ENCODE measurements around the gene SLCO3A1.

The SLCO3A1 gene

DNA sequence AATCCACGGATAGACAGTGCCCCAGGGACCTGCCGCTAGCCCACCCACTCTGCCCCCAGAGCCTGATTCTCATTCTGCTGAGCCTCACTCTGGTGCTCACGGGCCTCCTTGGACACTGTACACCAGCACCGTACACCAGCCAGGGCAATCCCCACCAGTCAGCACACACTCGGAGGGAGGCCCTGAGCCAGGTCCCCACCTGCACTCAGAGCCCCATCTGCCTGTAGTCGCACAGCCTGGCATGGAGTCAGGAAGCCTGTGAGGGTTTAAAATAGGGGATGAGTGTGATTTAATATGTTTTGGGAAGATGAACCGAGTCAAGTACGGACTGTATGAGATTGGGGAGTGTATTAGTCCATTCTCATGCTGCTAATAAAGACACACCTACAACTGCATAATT is 223.0 kb downstream of the SLCO3A1 start:
- Histone ChIP-seq H3K27me3 (ENCODE audit: insufficient read depth, low read length) (no peaks in the 10 kb centered on the region), H3K9ac (ENCODE audit: low read depth, low read length) (no peak overlapping the region), H3K36me3 (ENCODE audit: insufficient read depth, low read length) (no peaks in the 10 kb centered on the region), H3K27ac (ENCODE audit: low read depth, low read length) (no peak overlapping the region), H3K4me3 (ENCODE audit: low read length) (no peak overlapping the region), H3K4me1 (ENCODE audit: insufficient read depth, low read length) (no peaks in the 10 kb centered on the region), H3K9me3 (ENCODE audit: insufficient read depth, low read depth, low read length) (no peaks in the 10 kb centered on the region)
- 92% methylated on average over 7 of the region's 8 CpGs for WGBS

DNA sequence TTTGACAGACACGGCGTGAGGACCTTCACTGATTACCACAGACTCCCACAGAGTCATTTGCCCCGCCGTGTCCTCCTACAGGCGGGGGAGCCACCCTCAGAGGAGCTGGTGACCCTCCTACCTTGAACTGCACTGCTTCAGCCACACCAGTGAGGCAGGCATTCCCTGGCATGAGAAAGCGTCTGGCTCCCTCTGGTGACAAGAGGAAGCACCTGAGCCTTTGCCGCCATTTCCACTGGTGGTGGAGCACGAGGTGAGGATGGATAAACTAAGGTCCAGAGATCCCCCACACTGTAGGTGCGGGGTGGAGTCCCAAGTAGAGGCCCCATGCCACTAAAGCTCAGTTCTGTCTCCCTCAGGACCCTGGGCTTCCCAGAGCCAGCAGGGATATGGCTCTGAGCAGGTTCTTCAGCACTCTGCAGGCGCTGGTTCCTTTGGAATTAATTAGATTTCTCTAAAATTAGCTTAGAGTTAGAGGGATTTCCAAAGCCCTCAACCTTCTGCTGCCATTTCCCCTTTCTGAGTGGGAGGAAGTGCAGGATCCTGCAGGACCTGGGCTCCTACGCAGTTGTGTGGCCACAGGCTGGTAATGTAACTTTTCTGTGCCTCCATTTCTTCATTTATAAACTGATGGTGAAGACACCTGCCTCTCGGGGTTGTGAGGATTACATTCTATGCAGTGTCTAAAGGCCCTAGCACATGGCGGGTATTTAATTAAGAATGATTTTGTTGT is 224.0 kb downstream of the SLCO3A1 start:
- no peaks in the 10 kb centered on the region for H3K9me3 ChIP-seq (ENCODE audit: insufficient read depth, low read depth, low read length)
- no peak overlapping the region for H3K9ac ChIP-seq (ENCODE audit: low read depth, low read length)
- H3K27ac ChIP-seq (ENCODE audit: low read depth, low read length) = no peak overlapping the region
- H3K4me3 ChIP-seq (ENCODE audit: low read length) = no peak overlapping the region
- 57% methylated on average over 13 of the region's 13 CpGs for WGBS
- H3K36me3 ChIP-seq (ENCODE audit: insufficient read depth, low read length) = no peaks in the 10 kb centered on the region
- H3K27me3 ChIP-seq (ENCODE audit: insufficient read depth, low read length) = no peaks in the 10 kb centered on the region
- peaks cover 2% of the 10 kb centered on the region; the same call in 1 of the 2 replicates for H3K4me1 ChIP-seq (ENCODE audit: insufficient read depth, low read length)

DNA sequence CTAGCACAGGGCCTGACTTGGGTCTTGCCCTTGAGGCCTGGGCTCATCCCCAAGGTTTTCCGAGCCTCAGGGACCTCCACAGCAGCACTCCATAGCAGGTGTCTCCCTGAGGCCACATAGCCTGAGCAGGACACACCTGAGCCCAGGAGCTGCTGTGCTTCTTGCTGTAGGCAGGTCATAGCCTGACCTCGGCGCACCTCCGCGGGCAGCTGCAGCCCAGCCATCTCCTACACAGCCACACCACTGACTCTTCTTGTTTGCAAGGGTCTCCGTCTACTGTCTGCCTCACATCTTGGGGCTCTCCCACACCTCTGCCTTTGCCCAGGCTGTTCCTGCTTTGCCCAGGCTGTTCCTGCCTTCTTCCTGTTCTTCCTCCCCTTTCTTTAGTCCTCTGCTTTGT is 224.8 kb downstream of the SLCO3A1 start:
- H3K36me3 ChIP-seq (ENCODE audit: insufficient read depth, low read length) = no peaks in the 10 kb centered on the region
- peaks cover 2% of the 10 kb centered on the region; the same call in 1 of the 2 replicates for H3K4me1 ChIP-seq (ENCODE audit: insufficient read depth, low read length)
- no peaks in the 10 kb centered on the region for H3K27me3 ChIP-seq (ENCODE audit: insufficient read depth, low read length)
- H3K9ac ChIP-seq (ENCODE audit: low read depth, low read length) = no peak overlapping the region
- H3K4me3 ChIP-seq (ENCODE audit: low read length) = no peak overlapping the region
- H3K9me3 ChIP-seq (ENCODE audit: insufficient read depth, low read depth, low read length) = no peaks in the 10 kb centered on the region
- 96% methylated on average over 6 of the region's 6 CpGs for WGBS
- no peak overlapping the region for H3K27ac ChIP-seq (ENCODE audit: low read depth, low read length)

DNA sequence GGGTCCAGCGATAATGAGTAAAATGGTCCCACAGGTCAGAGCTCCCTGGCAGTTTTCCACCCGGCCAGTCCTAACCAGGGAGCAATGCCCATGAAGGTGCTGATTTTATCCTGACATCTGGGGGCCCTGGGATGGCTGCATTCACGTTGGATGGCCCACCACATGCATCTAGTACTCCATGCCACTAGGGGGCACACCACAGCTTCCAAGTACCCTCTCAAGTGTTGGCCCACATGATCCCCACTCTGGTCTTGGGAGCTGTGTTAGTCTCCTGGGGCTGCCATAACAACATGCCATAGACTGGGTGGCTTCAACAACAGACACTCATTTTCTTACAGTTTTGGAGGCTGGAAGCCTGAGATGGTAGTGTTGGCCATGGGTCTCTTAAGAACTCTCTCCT is 225.5 kb downstream of the SLCO3A1 start:
- Histone ChIP-seq H3K36me3 (ENCODE audit: insufficient read depth, low read length) (no peaks in the 10 kb centered on the region), H3K4me1 (ENCODE audit: insufficient read depth, low read length) (peaks cover 2% of the 10 kb centered on the region; the same call in 1 of the 2 replicates), H3K9me3 (ENCODE audit: insufficient read depth, low read depth, low read length) (no peaks in the 10 kb centered on the region), H3K27me3 (ENCODE audit: insufficient read depth, low read length) (no peaks in the 10 kb centered on the region), H3K9ac (ENCODE audit: low read depth, low read length) (no peak overlapping the region), H3K27ac (ENCODE audit: low read depth, low read length) (no peak overlapping the region), H3K4me3 (ENCODE audit: low read length) (no peak overlapping the region)
- WGBS = 88% methylated on average over 3 of the region's 3 CpGs

DNA sequence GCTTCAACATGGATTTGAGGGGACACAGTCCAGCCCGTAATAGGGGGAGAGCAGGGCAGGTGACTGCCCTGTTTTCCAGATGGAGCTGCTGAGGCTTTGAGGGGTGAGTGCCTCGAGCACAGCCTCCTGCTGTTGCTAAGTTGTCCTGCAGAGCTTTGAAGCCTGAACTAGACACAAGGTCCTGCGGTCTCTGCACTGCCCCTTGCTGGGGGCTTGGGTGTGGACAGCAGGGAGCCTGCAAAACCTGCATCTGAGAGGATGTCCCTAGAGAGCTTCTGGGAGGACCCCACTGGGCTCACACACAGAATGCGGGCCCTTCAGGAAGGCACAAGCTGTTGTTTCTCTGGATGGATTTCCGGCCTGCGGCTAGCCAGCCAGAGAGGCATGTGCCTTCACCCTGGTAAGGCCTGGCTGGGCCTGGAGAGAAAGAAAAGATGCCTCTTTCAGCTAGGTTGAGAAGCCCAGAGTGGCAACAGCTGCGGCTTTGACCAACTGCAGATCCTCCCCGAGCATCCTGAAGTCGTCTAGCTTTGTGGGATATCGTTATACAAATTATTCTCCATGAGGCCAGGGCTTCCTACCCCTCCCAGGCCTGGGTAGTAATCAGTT is 226.2 kb downstream of the SLCO3A1 start:
- Histone ChIP-seq H3K9ac (ENCODE audit: low read depth, low read length) (no peak overlapping the region), H3K27me3 (ENCODE audit: insufficient read depth, low read length) (no peaks in the 10 kb centered on the region), H3K4me3 (ENCODE audit: low read length) (no peak overlapping the region), H3K27ac (ENCODE audit: low read depth, low read length) (no peak overlapping the region), H3K4me1 (ENCODE audit: insufficient read depth, low read length) (peaks cover 2% of the 10 kb centered on the region; the same call in 1 of the 2 replicates), H3K9me3 (ENCODE audit: insufficient read depth, low read depth, low read length) (no peaks in the 10 kb centered on the region), H3K36me3 (ENCODE audit: insufficient read depth, low read length) (no peaks in the 10 kb centered on the region)
- 93% methylated on average over 10 of the region's 10 CpGs for WGBS

DNA sequence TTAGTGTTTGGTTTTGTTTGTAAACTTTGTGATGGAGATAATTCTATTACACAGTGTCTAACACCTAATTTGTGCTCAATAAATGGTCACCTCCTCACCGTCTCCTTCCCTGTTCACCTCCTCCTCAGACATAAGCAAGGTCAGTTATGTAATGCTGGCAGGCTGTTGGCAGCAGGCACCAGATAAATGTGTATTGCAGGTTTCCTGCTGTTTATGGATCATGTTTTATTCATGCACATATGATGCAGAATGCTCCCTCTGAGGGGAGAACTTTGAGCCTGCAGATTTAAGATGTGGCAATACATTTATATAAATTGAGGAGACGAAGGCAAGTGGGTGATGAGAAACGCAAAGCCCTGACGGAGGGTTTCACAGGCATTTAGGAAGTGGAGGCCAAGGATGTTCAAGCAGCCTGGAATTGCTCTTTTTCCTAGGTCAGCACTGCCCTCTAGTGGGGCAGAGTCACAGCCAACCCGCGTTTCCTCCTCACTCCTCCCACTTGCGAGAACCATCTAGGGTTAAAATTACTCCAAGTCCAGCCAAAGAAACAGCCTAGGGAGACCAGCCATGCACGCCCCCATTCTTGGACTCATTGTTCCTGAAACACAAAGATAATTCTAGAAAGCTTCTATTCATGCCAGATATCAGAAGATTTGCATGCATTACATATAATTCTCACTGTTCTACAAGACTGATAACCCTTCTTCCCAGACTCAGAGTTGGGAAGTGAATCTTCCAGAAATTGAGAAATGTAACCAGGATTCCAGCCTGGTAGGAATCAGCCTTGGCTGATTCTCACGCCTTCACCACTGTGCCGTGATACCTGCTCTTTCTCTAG is 228.7 kb downstream of the SLCO3A1 start:
- Histone ChIP-seq H3K36me3 (ENCODE audit: insufficient read depth, low read length) (no peaks in the 10 kb centered on the region), H3K4me3 (ENCODE audit: low read length) (no peak overlapping the region), H3K9me3 (ENCODE audit: insufficient read depth, low read depth, low read length) (no peaks in the 10 kb centered on the region), H3K27ac (ENCODE audit: low read depth, low read length) (no peak overlapping the region), H3K9ac (ENCODE audit: low read depth, low read length) (no peak overlapping the region), H3K27me3 (ENCODE audit: insufficient read depth, low read length) (no peaks in the 10 kb centered on the region), H3K4me1 (ENCODE audit: insufficient read depth, low read length) (peaks cover 10% of the 10 kb centered on the region)
- 34% methylated on average over 10 of the region's 10 CpGs for WGBS

DNA sequence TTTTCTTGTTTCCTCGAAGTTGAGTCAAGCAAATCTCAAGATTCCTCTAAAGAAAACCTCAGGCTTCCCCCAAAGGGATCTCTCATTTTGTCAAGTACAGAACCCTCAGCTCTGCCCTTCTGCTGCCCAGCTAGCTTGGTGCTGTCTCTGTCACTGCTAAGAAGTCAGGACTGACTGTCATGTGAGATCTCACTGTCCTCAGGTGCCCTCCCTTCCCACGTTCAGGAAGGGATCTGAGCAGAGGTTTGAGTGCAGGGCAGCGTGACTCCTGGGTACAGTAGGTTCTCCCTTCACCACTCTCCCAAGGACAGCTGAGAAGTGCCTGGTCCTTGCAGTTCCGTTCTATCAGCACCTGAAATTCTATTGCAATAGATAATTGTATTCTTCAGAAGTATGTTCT is 229.7 kb downstream of the SLCO3A1 start:
- WGBS = 88% methylated on average over 3 of the region's 4 CpGs
- H3K27ac ChIP-seq (ENCODE audit: low read depth, low read length) = no peak overlapping the region
- H3K9ac ChIP-seq (ENCODE audit: low read depth, low read length) = no peak overlapping the region
- no peaks in the 10 kb centered on the region for H3K9me3 ChIP-seq (ENCODE audit: insufficient read depth, low read depth, low read length)
- no peak overlapping the region for H3K4me3 ChIP-seq (ENCODE audit: low read length)
- H3K27me3 ChIP-seq (ENCODE audit: insufficient read depth, low read length) = no peaks in the 10 kb centered on the region
- peaks cover 10% of the 10 kb centered on the region for H3K4me1 ChIP-seq (ENCODE audit: insufficient read depth, low read length)
- H3K36me3 ChIP-seq (ENCODE audit: insufficient read depth, low read length) = no peaks in the 10 kb centered on the region

DNA sequence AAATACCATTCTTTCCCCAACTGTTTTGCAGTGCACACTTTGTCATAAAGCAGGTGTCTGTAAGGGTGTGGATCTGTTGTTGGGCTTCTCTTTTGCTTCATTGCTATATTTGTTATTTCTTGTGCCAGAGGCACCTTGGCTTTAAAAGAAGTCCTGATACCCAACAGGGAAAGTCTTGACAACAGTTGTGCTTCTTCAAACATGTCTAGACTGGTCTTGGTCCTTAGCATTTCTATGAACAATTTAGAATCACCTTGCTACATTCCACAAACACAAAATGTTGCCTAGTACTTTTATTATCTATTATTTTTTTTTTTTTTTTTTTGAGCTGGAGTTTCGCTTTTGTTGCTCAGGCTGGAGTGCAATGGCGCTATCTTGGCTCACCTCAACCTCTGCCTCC is 233.7 kb downstream of the SLCO3A1 start:
- no peaks in the 10 kb centered on the region for H3K27me3 ChIP-seq (ENCODE audit: insufficient read depth, low read length)
- WGBS = 95% methylated on average over 2 of the region's 2 CpGs
- no peaks in the 10 kb centered on the region for H3K9me3 ChIP-seq (ENCODE audit: insufficient read depth, low read depth, low read length)
- H3K4me1 ChIP-seq (ENCODE audit: insufficient read depth, low read length) = peaks cover 10% of the 10 kb centered on the region
- H3K4me3 ChIP-seq (ENCODE audit: low read length) = no peak overlapping the region
- H3K36me3 ChIP-seq (ENCODE audit: insufficient read depth, low read length) = no peaks in the 10 kb centered on the region
- no peak overlapping the region for H3K9ac ChIP-seq (ENCODE audit: low read depth, low read length)
- H3K27ac ChIP-seq (ENCODE audit: low read depth, low read length) = no peak overlapping the region

DNA sequence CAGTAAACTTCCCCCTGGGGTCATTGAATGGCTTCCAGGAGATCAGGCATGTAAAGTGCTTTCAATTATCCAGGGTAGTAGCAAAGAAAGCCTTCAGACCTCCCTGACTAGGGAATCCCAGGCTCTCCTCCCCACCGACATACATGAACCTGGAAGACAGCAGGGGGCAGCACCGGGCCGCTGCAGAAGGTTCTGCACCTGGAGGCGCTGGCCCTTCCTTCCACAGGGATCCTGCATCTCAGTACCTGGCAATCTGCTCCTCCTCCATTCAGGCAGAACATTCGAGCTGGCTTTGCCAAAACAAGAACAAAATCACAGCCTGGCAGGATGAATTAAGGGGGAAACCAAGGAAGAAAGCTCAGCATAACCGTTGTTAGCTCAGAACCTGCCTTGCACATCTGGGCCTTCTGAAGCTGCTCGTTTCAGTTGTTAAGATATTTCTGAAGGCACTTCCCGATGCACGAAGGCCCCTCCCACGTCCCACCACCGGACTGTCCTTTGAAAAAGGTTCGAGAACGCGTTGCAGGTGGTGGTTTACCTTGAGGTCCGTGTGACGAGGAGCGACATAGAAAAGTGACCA is 237.7 kb downstream of the SLCO3A1 start:
- WGBS = 67% methylated on average over 17 of the region's 17 CpGs
- H3K27ac ChIP-seq (ENCODE audit: low read depth, low read length) = no peak overlapping the region
- H3K4me1 ChIP-seq (ENCODE audit: insufficient read depth, low read length) = no peaks in the 10 kb centered on the region
- H3K9me3 ChIP-seq (ENCODE audit: insufficient read depth, low read depth, low read length) = no peaks in the 10 kb centered on the region
- no peaks in the 10 kb centered on the region for H3K27me3 ChIP-seq (ENCODE audit: insufficient read depth, low read length)
- H3K36me3 ChIP-seq (ENCODE audit: insufficient read depth, low read length) = no peaks in the 10 kb centered on the region
- no peak overlapping the region for H3K4me3 ChIP-seq (ENCODE audit: low read length)
- H3K9ac ChIP-seq (ENCODE audit: low read depth, low read length) = no peak overlapping the region

DNA sequence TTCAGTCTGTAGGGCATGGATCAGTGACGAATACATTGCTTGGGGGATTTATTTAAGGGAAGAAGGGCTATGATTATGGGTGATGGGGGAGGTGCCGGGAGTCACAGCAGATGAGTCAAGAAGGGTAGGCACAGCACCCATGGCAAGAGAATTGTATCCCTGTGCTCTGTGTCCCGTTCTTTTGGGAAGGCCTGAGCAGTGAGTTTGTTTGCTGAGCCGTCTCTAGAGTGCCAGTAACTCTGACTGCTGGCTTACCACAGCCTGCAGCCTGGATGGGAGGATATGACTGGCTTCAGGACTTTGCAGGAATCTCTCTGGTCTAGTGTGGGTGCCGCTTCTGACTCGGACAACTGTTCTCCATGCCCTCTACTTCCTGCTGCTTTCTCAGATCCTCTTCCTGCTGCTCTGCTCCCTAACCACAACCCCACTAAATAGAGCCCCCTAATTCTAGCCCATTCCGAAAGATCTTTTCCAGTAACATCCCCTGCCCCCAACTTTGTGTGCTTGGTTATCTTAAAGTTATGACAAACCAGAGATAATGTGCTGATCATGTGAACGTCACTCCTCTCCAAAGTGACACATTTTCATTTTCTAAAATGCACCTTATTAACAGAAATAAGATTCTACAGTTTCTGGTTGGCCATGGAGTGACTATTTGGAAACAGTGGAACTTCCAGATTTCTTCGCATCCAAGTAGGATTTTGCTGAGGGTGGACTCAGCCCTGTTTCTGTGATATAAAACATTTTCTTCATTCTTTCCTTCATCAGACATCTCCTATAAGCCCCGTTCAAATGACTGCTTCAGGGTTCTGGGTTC is 239.0 kb downstream of the SLCO3A1 start:
- WGBS = 92% methylated on average over 10 of the region's 10 CpGs
- Histone ChIP-seq H3K9me3 (ENCODE audit: insufficient read depth, low read depth, low read length) (no peaks in the 10 kb centered on the region), H3K36me3 (ENCODE audit: insufficient read depth, low read length) (no peaks in the 10 kb centered on the region), H3K4me1 (ENCODE audit: insufficient read depth, low read length) (no peaks in the 10 kb centered on the region), H3K4me3 (ENCODE audit: low read length) (no peak overlapping the region), H3K27me3 (ENCODE audit: insufficient read depth, low read length) (no peaks in the 10 kb centered on the region), H3K9ac (ENCODE audit: low read depth, low read length) (no peak overlapping the region), H3K27ac (ENCODE audit: low read depth, low read length) (no peak overlapping the region)
